Left lung (tissue), 10 donors: ENCODE results near the gene AOAH. TPM values are rescaled to one million over a fixed set of nuclear protein-coding genes. Genes with fewer than 3 reads are reported as not detected.

ENCODE experiments used
- ATAC-seq: fragments of 200-7000 bp; cut with Tn5 transposase; one replicate; pipeline ENCODE4 v1.9.1; 2020; ENCODE audit warnings: moderate library complexity
- DNase-seq, 4 donors: peaks; one replicate each; pipeline ENCODE4 v3.0.0-alpha.2; 2013 to 2020
- H3K27ac ChIP-seq, 2 donors: fragments of 200-600 bp; sonication (generic) in 1 of 2; one replicate each; pipeline versions ENCODE4 v1.5.0 to v1.8.0; 2020 to 2021
- H3K27me3 ChIP-seq, 2 donors: fragments of 200-600 bp; sonication (generic) in 1 of 2; one replicate each; pipeline versions ENCODE4 v1.5.0 to v1.8.0; 2020 to 2021
- H3K36me3 ChIP-seq, 2 donors: fragments of 200-600 bp; sonication (generic) in 1 of 2; one replicate each; pipeline versions ENCODE4 v1.5.0 to v1.8.0; 2020 to 2021
- H3K4me1 ChIP-seq, 2 donors: fragments of 200-600 bp; one replicate each; pipeline ENCODE4 v1.8.0; 2021
- H3K4me3 ChIP-seq, 2 donors: fragments of 200-600 bp; sonication (generic) in 1 of 2; one replicate each; pipeline versions ENCODE4 v1.5.0 to v1.8.0; 2020 to 2021; ENCODE audit warnings: mild to moderate bottlenecking in 1 of 2
- H3K9me3 ChIP-seq, 2 donors: fragments of 200-600 bp; sonication (generic) in 1 of 2; one replicate each; pipeline versions ENCODE4 v1.5.0 to v1.8.0; 2020 to 2021
- CTCF ChIP-seq, 2 donors: fragments of 200-600 bp; sonication (generic) in 1 of 2; IDR thresholded peaks; one replicate each; pipeline versions ENCODE4 v1.5.0 to v1.8.0; 2021; ENCODE audit warnings: antibody characterized with exemption in 2 of 2
- intact Hi-C, 2 donors: fragments of 100-400 bp; cut with DNase I; formaldehyde crosslinking; loops; one replicate each; pipeline versions ENCODE4 v1.11.2 to v1.14.2; 2022
- polyA plus RNA-seq, 6 donors: library from polyadenylated mRNA; unstranded; fragments of 120-200 nt; gene quantifications; one replicate each; pipeline ENCODE4 v1.2.1, GENCODE V29; 2013; ENCODE audit not compliant: insufficient read length in 6 of 6
- total RNA-seq, 2 donors: library from RNA; stranded (reverse); fragmentation: NEBNext Ultra II Directional; extraction: Animal tissue kit (Norgen Biotek cat#: 25700); gene quantifications; one replicate each; pipeline ENCODE4 v1.2.1, GENCODE V29; 2021
- donor health status: DM: no; HTN: yes; CAD: no.
- donor health status: DM: no; HTN: no; CAD: no.

AOAH gene
- total and polyA plus RNA-seq, 8 donors: 3.9 to 28.2 (median 6.9) TPM

GRCh38 chr7:36659172-36659516 lies 65.2 kb downstream of the AOAH start:
- H3K27ac ChIP-seq: no peak overlapping the region
- no peak for ATAC-seq
- peak in 1 of 4 donors; percentile 24 for DNase-seq

GRCh38 chr7:36658335-36659171 lies 65.7 kb downstream of the AOAH start:
- H3K4me1 ChIP-seq: peaks cover 0 to 17% of the 10 kb centered on the region in 2 donors
- DNase-seq (no peak), ATAC-seq (no peak)
- H3K36me3 ChIP-seq: no peaks in the 10 kb centered on the region
- intact Hi-C loops: no loop called here
- H3K9me3 ChIP-seq: no peaks in the 10 kb centered on the region
- H3K4me3 ChIP-seq: no peak overlapping the region
- TF ChIP-seq CTCF (IDR thresholded peaks at IDR 0.05): no peak
- H3K27ac ChIP-seq: no peak overlapping the region
- no peaks in the 10 kb centered on the region for H3K27me3 ChIP-seq

More at GRCh38 chr7:36659172-36659516, 65.2 kb downstream of the AOAH start:
- Histone ChIP-seq H3K27me3 (no peaks in the 10 kb centered on the region), H3K4me1 (peaks cover 0 to 17% of the 10 kb centered on the region in 2 donors), H3K4me3 (no peak overlapping the region), H3K9me3 (no peaks in the 10 kb centered on the region), H3K36me3 (no peaks in the 10 kb centered on the region)
- intact Hi-C loops: no loop called here
- no peak for TF ChIP-seq CTCF (IDR thresholded peaks at IDR 0.05)

GRCh38 chr7:36657036-36657660 lies 67.1 kb downstream of the AOAH start:
- no peak for TF ChIP-seq CTCF (IDR thresholded peaks at IDR 0.05)
- no peak for ATAC-seq
- no peaks in the 10 kb centered on the region for H3K9me3 ChIP-seq
- intact Hi-C loops: no loop called here
- no peak for DNase-seq
- H3K27ac ChIP-seq: no peak overlapping the region
- H3K36me3 ChIP-seq: no peaks in the 10 kb centered on the region
- no peaks in the 10 kb centered on the region for H3K27me3 ChIP-seq
- peaks cover 0 to 17% of the 10 kb centered on the region in 2 donors for H3K4me1 ChIP-seq
- H3K4me3 ChIP-seq: no peak overlapping the region

GRCh38 chr7:36654436-36654835 lies 69.9 kb downstream of the AOAH start:
- Histone ChIP-seq H3K27ac (no peak overlapping the region), H3K9me3 (no peaks in the 10 kb centered on the region), H3K4me1 (peaks cover 0 to 16% of the 10 kb centered on the region in 2 donors), H3K36me3 (no peaks in the 10 kb centered on the region), H3K27me3 (no peaks in the 10 kb centered on the region), H3K4me3 (no peak overlapping the region)
- ATAC-seq (no peak), DNase-seq (no peak)
- intact Hi-C loops: no loop called here
- TF ChIP-seq CTCF (IDR thresholded peaks at IDR 0.05): no peak

GRCh38 chr7:36653663-36654355 lies 70.5 kb downstream of the AOAH start:
- Histone ChIP-seq H3K27ac (no peak overlapping the region), H3K27me3 (no peaks in the 10 kb centered on the region), H3K9me3 (no peaks in the 10 kb centered on the region), H3K4me1 (peaks cover 0 to 12% of the 10 kb centered on the region in 2 donors), H3K36me3 (no peaks in the 10 kb centered on the region), H3K4me3 (no peak overlapping the region)
- TF ChIP-seq CTCF (IDR thresholded peaks at IDR 0.05): no peak
- ATAC-seq (peak; percentile 55), DNase-seq (no peak)
- intact Hi-C loops: no loop called here
